ENCODE results near the gene TMEM126A.

TMEM126A gene

DNA sequence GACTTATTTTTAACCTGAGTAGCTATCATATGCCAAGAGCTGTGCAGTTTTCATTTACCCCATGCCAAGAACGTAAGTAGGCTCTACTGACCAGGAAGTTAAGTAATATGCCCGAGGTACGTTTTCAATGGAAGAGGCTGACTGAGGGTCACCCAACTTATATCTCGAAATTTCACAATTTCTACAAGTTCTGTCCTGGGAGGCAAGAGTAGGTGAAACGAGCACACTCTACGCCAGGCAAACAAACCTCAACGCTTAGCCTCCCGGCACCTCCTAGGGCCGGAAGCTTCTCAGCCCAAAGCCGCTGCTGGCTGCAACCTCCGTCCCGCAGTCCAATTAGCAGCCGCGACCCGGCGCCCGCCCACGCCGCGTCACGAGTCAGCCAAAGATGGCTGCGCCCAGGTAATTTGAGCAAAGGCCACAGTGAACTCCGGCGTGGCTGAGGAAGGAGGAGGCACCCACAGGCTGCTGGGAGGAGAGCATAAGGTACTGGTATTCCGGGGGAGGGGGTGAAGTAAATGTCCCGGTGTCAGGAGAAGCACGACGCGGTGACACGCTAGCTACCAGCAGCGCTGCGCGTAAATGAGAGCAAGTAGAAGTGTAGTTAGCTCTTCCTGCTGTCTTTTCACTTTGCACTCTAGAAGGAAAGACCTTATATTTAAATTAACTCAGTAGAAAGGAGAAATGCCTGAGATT is at the start of gene TMEM126A (continued):
- TF ChIP-seq EGR2 (tag by site-specific recombination; IDR thresholded peaks at IDR 0.05; ENCODE audit: low read depth) (peak; percentile 64), ZNF529 (tag by site-specific recombination; IDR thresholded peaks at IDR 0.05; ENCODE audit: insufficient replicate concordance) (no peak), ZNF571 (tag by site-specific recombination; IDR thresholded peaks at IDR 0.05) (no peak), MEIS1 (CRISPR knock-in tag; IDR thresholded peaks at IDR 0.05; ENCODE audit: borderline replicate concordance) (no peak), SP7 (tag by site-specific recombination; IDR thresholded peaks at IDR 0.05) (peak; percentile 61; the same call in 1 of the 2 replicates), ZNF548 (tag by site-specific recombination; IDR thresholded peaks at IDR 0.05) (no peak), TRIM28 (IDR thresholded peaks at IDR 0.05; ENCODE audit: borderline replicate concordance, low read length) (no peak), ZSCAN23 (tag by site-specific recombination; IDR thresholded peaks at IDR 0.05) (no peak), ZNF624 (tag by site-specific recombination; IDR thresholded peaks at IDR 0.05) (no peak), ZFP41 (tag by site-specific recombination; IDR thresholded peaks at IDR 0.05; ENCODE audit: borderline replicate concordance) (no peak), ZNF530 (tag by site-specific recombination; IDR thresholded peaks at IDR 0.05; ENCODE audit: low read depth) (no peak), BCL11A (tag by site-specific recombination; IDR thresholded peaks at IDR 0.05; ENCODE audit: low read depth) (0 out of 2 replicates have a peak, but pooled peaks have one; percentile 3), MZF1 (tag by site-specific recombination; IDR thresholded peaks at IDR 0.05; ENCODE audit: borderline replicate concordance) (no peak), ZNF140 (tag by site-specific recombination; IDR thresholded peaks at IDR 0.05) (no peak), ZNF335 (tag by site-specific recombination; conservative IDR thresholded peaks at IDR 0.05) (peak; percentile 42), ZNF560 (tag by site-specific recombination; IDR thresholded peaks at IDR 0.05; ENCODE audit: borderline replicate concordance) (no peak), ZNF202 (tag by site-specific recombination; IDR thresholded peaks at IDR 0.05; ENCODE audit: borderline replicate concordance) (no peak), ZNF426 (tag by site-specific recombination; IDR thresholded peaks at IDR 0.05) (no peak), ZSCAN16 (tag by site-specific recombination; IDR thresholded peaks at IDR 0.05) (no peak), ZEB2 (tag by site-specific recombination; IDR thresholded peaks at IDR 0.05) (peak; percentile 75), ZNF24 (tag by site-specific recombination; IDR thresholded peaks at IDR 0.05) (no peak), ZNF747 (tag by site-specific recombination; IDR thresholded peaks at IDR 0.05) (no peak), SALL2 (tag by site-specific recombination; IDR thresholded peaks at IDR 0.05; ENCODE audit: borderline replicate concordance) (no peak), SCRT1 (tag by site-specific recombination; IDR thresholded peaks at IDR 0.05; ENCODE audit: borderline replicate concordance) (no peak)
- TF ChIP-seq, protein P1, sequence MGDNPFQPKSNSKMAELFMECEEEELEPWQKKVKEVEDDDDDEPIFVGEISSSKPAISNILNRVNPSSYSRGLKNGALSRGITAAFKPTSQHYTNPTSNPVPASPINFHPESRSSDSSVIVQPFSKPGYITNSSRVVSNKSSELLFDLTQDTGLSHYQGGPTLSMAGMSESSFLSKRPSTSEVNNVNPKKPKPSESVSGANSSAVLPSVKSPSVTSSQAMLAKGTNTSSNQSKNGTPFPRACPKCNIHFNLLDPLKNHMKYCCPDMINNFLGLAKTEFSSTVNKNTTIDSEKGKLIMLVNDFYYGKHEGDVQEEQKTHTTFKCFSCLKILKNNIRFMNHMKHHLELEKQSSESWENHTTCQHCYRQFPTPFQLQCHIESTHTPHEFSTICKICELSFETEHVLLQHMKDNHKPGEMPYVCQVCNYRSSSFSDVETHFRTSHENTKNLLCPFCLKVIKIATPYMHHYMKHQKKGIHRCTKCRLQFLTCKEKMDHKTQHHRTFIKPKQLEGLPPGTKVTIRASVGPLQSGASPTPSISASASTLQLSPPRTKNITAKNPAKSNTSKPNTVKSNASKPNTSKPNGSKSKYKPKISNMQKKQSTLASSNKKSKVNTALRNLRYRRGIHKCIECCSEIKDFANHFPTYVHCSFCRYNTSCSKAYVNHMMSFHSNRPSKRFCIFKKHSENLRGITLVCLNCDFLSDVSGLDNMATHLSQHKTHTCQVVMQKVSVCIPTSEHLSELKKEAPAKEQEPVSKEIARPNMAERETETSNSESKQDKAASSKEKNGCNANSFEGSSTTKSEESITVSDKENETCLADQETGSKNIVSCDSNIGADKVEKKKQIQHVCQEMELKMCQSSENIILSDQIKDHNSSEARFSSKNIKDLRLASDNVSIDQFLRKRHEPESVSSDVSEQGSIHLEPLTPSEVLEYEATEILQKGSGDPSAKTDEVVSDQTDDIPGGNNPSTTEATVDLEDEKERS (tag by site-specific recombination; IDR thresholded peaks at IDR 0.05): no peak
- TF ChIP-seq, protein P2, sequence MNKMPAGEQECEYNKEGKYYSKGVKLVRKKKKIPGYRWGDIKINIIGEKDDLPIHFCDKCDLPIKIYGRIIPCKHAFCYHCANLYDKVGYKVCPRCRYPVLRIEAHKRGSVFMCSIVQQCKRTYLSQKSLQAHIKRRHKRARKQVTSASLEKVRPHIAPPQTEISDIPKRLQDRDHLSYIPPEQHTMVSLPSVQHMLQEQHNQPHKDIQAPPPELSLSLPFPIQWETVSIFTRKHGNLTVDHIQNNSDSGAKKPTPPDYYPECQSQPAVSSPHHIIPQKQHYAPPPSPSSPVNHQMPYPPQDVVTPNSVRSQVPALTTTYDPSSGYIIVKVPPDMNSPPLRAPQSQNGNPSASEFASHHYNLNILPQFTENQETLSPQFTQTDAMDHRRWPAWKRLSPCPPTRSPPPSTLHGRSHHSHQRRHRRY (tag by site-specific recombination; IDR thresholded peaks at IDR 0.05): no peak
- TF ChIP-seq, protein P3, sequence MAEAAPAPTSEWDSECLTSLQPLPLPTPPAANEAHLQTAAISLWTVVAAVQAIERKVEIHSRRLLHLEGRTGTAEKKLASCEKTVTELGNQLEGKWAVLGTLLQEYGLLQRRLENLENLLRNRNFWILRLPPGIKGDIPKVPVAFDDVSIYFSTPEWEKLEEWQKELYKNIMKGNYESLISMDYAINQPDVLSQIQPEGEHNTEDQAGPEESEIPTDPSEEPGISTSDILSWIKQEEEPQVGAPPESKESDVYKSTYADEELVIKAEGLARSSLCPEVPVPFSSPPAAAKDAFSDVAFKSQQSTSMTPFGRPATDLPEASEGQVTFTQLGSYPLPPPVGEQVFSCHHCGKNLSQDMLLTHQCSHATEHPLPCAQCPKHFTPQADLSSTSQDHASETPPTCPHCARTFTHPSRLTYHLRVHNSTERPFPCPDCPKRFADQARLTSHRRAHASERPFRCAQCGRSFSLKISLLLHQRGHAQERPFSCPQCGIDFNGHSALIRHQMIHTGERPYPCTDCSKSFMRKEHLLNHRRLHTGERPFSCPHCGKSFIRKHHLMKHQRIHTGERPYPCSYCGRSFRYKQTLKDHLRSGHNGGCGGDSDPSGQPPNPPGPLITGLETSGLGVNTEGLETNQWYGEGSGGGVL (tag by site-specific recombination; IDR thresholded peaks at IDR 0.05): no peak
- TF ChIP-seq, protein P4, sequence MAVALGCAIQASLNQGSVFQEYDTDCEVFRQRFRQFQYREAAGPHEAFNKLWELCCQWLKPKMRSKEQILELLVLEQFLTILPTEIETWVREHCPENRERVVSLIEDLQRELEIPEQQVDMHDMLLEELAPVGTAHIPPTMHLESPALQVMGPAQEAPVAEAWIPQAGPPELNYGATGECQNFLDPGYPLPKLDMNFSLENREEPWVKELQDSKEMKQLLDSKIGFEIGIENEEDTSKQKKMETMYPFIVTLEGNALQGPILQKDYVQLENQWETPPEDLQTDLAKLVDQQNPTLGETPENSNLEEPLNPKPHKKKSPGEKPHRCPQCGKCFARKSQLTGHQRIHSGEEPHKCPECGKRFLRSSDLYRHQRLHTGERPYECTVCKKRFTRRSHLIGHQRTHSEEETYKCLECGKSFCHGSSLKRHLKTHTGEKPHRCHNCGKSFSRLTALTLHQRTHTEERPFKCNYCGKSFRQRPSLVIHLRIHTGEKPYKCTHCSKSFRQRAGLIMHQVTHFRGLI (tag by site-specific recombination; IDR thresholded peaks at IDR 0.05): no peak
- TF ChIP-seq, protein P5, sequence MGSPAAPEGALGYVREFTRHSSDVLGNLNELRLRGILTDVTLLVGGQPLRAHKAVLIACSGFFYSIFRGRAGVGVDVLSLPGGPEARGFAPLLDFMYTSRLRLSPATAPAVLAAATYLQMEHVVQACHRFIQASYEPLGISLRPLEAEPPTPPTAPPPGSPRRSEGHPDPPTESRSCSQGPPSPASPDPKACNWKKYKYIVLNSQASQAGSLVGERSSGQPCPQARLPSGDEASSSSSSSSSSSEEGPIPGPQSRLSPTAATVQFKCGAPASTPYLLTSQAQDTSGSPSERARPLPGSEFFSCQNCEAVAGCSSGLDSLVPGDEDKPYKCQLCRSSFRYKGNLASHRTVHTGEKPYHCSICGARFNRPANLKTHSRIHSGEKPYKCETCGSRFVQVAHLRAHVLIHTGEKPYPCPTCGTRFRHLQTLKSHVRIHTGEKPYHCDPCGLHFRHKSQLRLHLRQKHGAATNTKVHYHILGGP (tag by site-specific recombination; IDR thresholded peaks at IDR 0.05): no peak
- TF ChIP-seq, protein P6, sequence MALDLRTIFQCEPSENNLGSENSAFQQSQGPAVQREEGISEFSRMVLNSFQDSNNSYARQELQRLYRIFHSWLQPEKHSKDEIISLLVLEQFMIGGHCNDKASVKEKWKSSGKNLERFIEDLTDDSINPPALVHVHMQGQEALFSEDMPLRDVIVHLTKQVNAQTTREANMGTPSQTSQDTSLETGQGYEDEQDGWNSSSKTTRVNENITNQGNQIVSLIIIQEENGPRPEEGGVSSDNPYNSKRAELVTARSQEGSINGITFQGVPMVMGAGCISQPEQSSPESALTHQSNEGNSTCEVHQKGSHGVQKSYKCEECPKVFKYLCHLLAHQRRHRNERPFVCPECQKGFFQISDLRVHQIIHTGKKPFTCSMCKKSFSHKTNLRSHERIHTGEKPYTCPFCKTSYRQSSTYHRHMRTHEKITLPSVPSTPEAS (tag by site-specific recombination; IDR thresholded peaks at IDR 0.05): no peak
